IPS DF 6.9 (cell line): Measurements from ENCODE around the gene VAV2.
"Not testable (repeated sequence)": the region's sequence is repeated elsewhere in the genome, so short reads cannot be mapped to it uniquely, and the experiment has no call there.

Source experiments
- DNase-seq: peaks from one replicate; pipeline ENCODE4 v3.0.0-alpha.2; 2013; ENCODE audit warnings: low read depth, low spot score
- H3K27ac ChIP-seq: one replicate; pipeline ENCODE4 v1.5.1; 2013; ENCODE audit warnings: low read length, control low read depth
- H3K27me3 ChIP-seq: 2 replicates; pipeline ENCODE4 v1.6.1; 2013; ENCODE audit warnings: mild to moderate bottlenecking, low read length; ENCODE audit not compliant: control insufficient read depth, insufficient read depth
- H3K36me3 ChIP-seq: 2 replicates; pipeline ENCODE4 v1.6.1; 2013; ENCODE audit warnings: low read length; ENCODE audit not compliant: control insufficient read depth, insufficient read depth
- H3K4me1 ChIP-seq: 2 replicates; pipeline ENCODE4 v1.6.1; 2013; ENCODE audit warnings: low read length; ENCODE audit not compliant: control insufficient read depth, insufficient read depth
- H3K4me3 ChIP-seq: 2 replicates; pipeline ENCODE4 v1.5.1; 2013; ENCODE audit warnings: mild to moderate bottlenecking, low read length
- H3K9me3 ChIP-seq: 2 replicates; pipeline ENCODE4 v1.6.1; 2013; ENCODE audit warnings: low read length, inconsistent platforms; ENCODE audit not compliant: control insufficient read depth, insufficient read depth
- WGBS: extraction: QIAGEN DNeasy Blood & Tissue Kit; methylation state at CpG from one replicate; pipeline ENCODE4 v1.1.7; 2013; ENCODE audit warnings: mixed read lengths, missing lambda C conversion rate; ENCODE audit not compliant: insufficient read length, insufficient coverage; 5-methylcytosine and 5-hydroxymethylcytosine counted together

VAV2 gene

DNA sequence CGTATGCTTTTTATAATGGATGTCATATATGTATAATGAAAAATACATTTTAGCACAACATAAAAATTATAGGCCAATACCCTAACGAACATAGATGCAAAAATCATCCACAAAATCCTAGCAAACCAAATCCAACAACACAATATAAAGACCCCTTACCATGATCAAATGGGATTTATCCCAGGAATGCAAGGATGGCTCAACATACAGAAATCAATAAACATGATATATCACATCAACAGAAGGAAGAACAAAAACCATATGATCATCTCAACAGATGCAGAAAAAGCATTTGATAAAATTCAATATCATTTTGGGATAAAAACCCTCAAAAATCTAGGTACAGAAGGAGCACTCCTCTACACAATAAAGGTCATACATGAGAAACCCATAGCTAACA lies 27.7 kb downstream of the VAV2 start:
- Histone ChIP-seq H3K4me1 (peaks cover 2% of the 10 kb centered on the region; the same call in 1 of the 2 replicates), H3K9me3 (no peaks in the 10 kb centered on the region), H3K4me3 (no peak overlapping the region), H3K27me3 (no peaks in the 10 kb centered on the region), H3K36me3 (no peaks in the 10 kb centered on the region), H3K27ac (no peak overlapping the region)
- WGBS: no CpG with 5 or more reads among the region's 2 CpGs
- DNase-seq: no peak

DNA sequence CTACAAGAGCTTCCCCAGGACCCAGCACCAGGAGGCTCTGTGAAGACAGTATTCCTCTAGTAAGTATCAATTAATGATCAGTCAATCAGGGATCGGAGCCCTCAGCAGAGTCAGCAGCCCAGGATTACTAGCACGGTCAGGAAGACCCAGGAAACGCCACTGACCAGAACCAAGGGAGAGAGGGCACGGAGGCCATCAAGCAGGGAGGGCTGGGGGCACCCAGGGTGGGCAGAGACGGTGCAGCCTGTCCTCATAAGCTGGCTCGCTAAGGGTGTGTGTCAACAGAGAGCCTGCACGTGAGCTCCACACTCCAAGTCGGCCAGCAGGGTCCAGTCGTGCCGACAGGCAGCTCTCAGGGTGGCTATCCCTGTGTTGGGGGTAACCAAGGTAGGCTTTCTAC lies 29.0 kb downstream of the VAV2 start:
- Histone ChIP-seq H3K27me3 (no peaks in the 10 kb centered on the region), H3K4me3 (no peak overlapping the region), H3K9me3 (no peaks in the 10 kb centered on the region), H3K36me3 (no peaks in the 10 kb centered on the region), H3K4me1 (peaks cover 4% of the 10 kb centered on the region), H3K27ac (no peak overlapping the region)
- DNase-seq: no peak
- WGBS: no CpG with 5 or more reads among the region's 10 CpGs

GRCh38 chr9:133962341-133962740 lies 29.8 kb downstream of the VAV2 start:
- H3K4me3 ChIP-seq: no peak overlapping the region
- H3K9me3 ChIP-seq: no peaks in the 10 kb centered on the region
- H3K27ac ChIP-seq: no peak overlapping the region
- H3K4me1 ChIP-seq: peaks cover 5% of the 10 kb centered on the region
- WGBS: no CpG with 5 or more reads among the region's 7 CpGs
- H3K27me3 ChIP-seq: no peaks in the 10 kb centered on the region
- H3K36me3 ChIP-seq: no peaks in the 10 kb centered on the region
- DNase-seq: no peak

GRCh38 chr9:133961226-133962165 lies 30.6 kb downstream of the VAV2 start:
- Histone ChIP-seq H3K9me3 (no peaks in the 10 kb centered on the region), H3K27ac (no peak overlapping the region), H3K36me3 (no peaks in the 10 kb centered on the region), H3K4me1 (peaks cover 9% of the 10 kb centered on the region), H3K27me3 (no peaks in the 10 kb centered on the region), H3K4me3 (no peak overlapping the region)
- no CpG with 5 or more reads among the region's 18 CpGs for WGBS
- DNase-seq: no peak

DNA sequence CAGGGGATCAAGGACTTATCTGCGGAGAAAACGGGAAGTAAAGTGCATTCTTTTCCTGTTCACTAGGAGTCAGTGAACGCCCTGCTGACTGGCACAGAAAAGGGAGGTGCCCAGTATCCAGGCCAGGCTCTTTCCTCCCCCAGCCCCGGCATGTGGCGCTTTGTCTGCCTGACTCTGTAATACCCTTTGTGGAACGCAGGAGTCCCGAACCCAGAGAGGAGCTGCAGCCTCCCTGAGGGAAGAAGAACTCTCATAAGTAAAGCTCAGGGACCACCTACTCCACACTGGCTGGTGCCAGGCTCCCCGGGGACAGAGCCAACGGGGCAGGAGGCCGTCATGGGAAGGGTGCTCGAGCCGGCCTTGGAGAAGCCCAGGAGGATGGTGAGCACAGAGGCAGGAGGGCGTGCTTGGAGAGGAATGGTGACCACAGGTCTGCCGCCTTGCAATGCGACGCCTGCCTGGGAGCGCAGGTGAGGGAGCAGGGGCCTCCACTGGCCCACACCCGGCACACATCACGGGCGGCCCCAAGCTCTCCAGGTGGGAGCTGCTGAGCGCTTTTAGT lies 31.5 kb downstream of the VAV2 start:
- DNase-seq: no peak
- Histone ChIP-seq H3K4me1 (peaks cover 9% of the 10 kb centered on the region), H3K4me3 (no peak overlapping the region), H3K27me3 (no peaks in the 10 kb centered on the region), H3K27ac (no peak overlapping the region), H3K9me3 (no peaks in the 10 kb centered on the region), H3K36me3 (no peaks in the 10 kb centered on the region)
- no CpG with 5 or more reads among the region's 21 CpGs for WGBS

DNA sequence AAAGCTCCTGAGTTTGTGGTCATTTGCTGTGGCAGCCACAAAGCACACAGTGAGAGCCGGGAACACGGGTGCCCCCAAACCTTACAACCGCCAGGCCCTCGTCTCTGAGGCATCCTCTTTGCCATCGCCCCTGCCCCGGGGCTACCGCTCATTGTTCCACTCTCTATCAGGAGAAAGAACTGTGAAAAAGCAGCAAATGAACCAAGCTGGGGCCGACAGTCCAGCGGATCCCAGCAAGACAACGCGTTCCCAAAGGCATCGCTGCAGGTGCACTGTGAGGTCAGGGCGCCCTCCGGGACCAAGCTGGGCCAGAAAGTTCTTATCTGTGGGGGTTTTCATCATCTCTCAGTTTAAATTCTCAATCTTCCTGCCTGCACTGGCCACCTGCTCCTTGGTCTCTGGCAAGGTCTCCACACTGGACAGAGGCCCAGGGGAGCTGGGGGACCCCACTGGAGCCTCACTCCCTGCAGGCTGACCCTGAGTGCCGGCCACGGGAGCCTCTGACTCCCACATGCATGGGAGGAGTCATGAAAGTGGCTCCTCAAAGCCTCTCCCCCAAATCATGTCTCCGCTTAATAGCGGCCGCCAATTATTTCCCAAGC lies 32.1 kb downstream of the VAV2 start:
- Histone ChIP-seq H3K36me3 (no peaks in the 10 kb centered on the region), H3K4me1 (peaks cover 9% of the 10 kb centered on the region), H3K27me3 (no peaks in the 10 kb centered on the region), H3K9me3 (no peaks in the 10 kb centered on the region), H3K4me3 (no peak overlapping the region), H3K27ac (no peak overlapping the region)
- WGBS: no CpG with 5 or more reads among the region's 19 CpGs
- DNase-seq: no peak

DNA sequence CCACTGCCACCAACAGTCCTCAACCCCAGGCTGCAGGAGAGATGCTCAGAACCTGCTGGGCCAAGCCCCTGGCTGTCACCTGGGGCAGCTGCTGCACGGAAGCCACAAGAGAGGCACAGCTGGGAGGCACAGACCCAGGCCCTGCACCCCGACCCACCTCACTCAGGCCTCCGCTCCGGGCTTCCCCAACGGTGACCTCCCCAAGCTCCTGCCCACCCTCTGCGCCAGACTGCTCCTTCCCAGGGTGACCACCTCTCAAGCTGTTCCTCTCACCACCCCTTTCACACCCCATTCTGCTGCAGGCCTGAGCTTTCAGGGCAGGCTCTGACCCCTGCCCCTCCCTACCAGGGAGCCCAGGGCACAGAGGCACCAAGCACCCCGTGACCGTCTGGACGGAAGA lies 33.0 kb downstream of the VAV2 start:
- Histone ChIP-seq H3K27ac (no peak overlapping the region), H3K9me3 (no peaks in the 10 kb centered on the region), H3K27me3 (no peaks in the 10 kb centered on the region), H3K4me3 (no peak overlapping the region), H3K4me1 (peaks cover 9% of the 10 kb centered on the region), H3K36me3 (no peaks in the 10 kb centered on the region)
- WGBS: no CpG with 5 or more reads among the region's 9 CpGs
- no peak for DNase-seq

DNA sequence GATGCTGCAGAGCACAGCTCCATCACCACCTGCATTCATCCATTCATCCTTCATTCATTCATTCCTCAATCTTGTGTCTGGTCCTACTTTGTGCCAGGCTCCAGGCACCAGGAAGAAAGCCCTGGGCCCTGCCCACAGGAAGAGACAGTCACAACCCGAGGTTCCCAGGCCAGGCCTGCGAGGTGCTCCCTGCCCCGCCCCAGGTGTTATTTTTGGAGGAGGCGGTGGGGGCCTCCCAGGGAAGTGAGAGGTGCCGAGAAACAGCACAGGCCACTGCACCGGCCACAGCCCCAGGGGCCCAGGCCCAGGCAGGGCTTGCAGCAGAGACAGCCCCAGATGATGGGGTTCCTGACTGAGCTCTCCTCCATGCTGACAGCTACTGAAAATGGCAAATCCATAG lies 33.4 kb downstream of the VAV2 start:
- H3K9me3 ChIP-seq: no peaks in the 10 kb centered on the region
- H3K4me3 ChIP-seq: no peak overlapping the region
- WGBS: no CpG with 5 or more reads among the region's 6 CpGs
- peaks cover 9% of the 10 kb centered on the region for H3K4me1 ChIP-seq
- no peaks in the 10 kb centered on the region for H3K36me3 ChIP-seq
- no peak for DNase-seq
- no peak overlapping the region for H3K27ac ChIP-seq
- H3K27me3 ChIP-seq: no peaks in the 10 kb centered on the region

DNA sequence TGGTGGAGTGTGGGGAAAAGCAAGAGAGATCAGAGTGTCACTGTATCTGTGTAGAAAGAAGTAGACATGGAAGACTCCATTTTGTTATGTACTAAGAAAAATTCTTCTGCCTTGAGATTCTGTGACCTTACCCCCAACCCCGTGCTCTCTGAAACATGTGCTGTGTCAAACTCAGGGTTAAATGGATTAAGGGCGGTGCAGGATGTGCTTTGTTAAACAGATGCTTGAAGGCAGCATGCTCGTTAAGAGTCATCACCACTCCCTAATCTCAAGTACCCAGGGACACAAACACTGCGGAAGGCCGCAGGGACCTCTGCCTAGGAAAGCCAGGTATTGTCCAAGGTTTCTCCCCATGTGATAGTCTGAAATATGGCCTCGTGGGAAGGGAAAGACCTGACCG lies 34.4 kb downstream of the VAV2 start:
- H3K4me1 ChIP-seq, DNase-seq, H3K9me3 ChIP-seq, H3K27ac ChIP-seq, H3K36me3 ChIP-seq, H3K4me3 ChIP-seq, H3K27me3 ChIP-seq: not testable (repeated sequence)
- WGBS: no CpG with 5 or more reads among the region's 7 CpGs

- H3K27ac ChIP-seq: no peak overlapping the region
- no CpG with 5 or more reads among the region's 13 CpGs for WGBS
- no peaks in the 10 kb centered on the region for H3K9me3 ChIP-seq
- no peaks in the 10 kb centered on the region for H3K36me3 ChIP-seq
- no peak overlapping the region for H3K4me3 ChIP-seq
- peaks cover 9% of the 10 kb centered on the region for H3K4me1 ChIP-seq
- H3K27me3 ChIP-seq: no peaks in the 10 kb centered on the region
- DNase-seq: no peak
Measured at GRCh38 chr9:133957328-133957727, 34.8 kb downstream of the VAV2 start.
